Measurements from ENCODE around the gene KCNQ1. TPM values are rescaled to one million over a fixed set of nuclear protein-coding genes. Genes with fewer than 3 reads are reported as not detected.

KCNQ1 gene
- total RNA-seq, 1 experiment from 2014 or later, result 9.2 TPM

- CTCF ChIA-PET, result no interaction called here
- Mint-ChIP-seq H3K4me1 (ENCODE audit: low read depth, unreplicated experiment) (no peaks in the 10 kb centered on the region), H3K9me3 (ENCODE audit: low read depth, unreplicated experiment) (no peaks in the 10 kb centered on the region), H3K27me3 (ENCODE audit: unreplicated experiment) (peaks cover 63% of the 10 kb centered on the region), H3K27ac (ENCODE audit: unreplicated experiment) (no peak overlapping the region), H3K4me3 (ENCODE audit: low read depth, unreplicated experiment) (no peak overlapping the region), H3K36me3 (ENCODE audit: insufficient read depth, unreplicated experiment) (peaks cover 3% of the 10 kb centered on the region)
- TF ChIP-seq CTCF (IDR thresholded peaks at IDR 0.05; ENCODE audit: unreplicated experiment), result no peak
- intact Hi-C loops (cut with micrococcal nuclease; ENCODE audit: unreplicated experiment), result no loop called here
- BruUV-seq (replicated peaks), result no TSS peak
- DNase-seq, result no peak
Measured at GRCh38 chr11:2752204-2752770, 307.5 kb downstream of the KCNQ1 start.

GRCh38 chr11:2752923-2753322 is 308.1 kb downstream of the KCNQ1 start:
- DNase-seq, result no peak
- Mint-ChIP-seq H3K4me3 (ENCODE audit: low read depth, unreplicated experiment) (no peak overlapping the region), H3K27me3 (ENCODE audit: unreplicated experiment) (peaks cover 63% of the 10 kb centered on the region), H3K36me3 (ENCODE audit: insufficient read depth, unreplicated experiment) (peaks cover 3% of the 10 kb centered on the region), H3K27ac (ENCODE audit: unreplicated experiment) (no peak overlapping the region), H3K4me1 (ENCODE audit: low read depth, unreplicated experiment) (no peaks in the 10 kb centered on the region), H3K9me3 (ENCODE audit: low read depth, unreplicated experiment) (no peaks in the 10 kb centered on the region)
- TF ChIP-seq CTCF (IDR thresholded peaks at IDR 0.05; ENCODE audit: unreplicated experiment), result no peak
- intact Hi-C loops (cut with micrococcal nuclease; ENCODE audit: unreplicated experiment), result no loop called here
- CTCF ChIA-PET, result no interaction called here
- no TSS peak for BruUV-seq (replicated peaks)

GRCh38 chr11:2754008-2754407 is 309.2 kb downstream of the KCNQ1 start:
- Mint-ChIP-seq H3K27me3 (ENCODE audit: unreplicated experiment) (peaks cover 71% of the 10 kb centered on the region), H3K4me1 (ENCODE audit: low read depth, unreplicated experiment) (no peaks in the 10 kb centered on the region), H3K27ac (ENCODE audit: unreplicated experiment) (no peak overlapping the region), H3K9me3 (ENCODE audit: low read depth, unreplicated experiment) (no peaks in the 10 kb centered on the region), H3K36me3 (ENCODE audit: insufficient read depth, unreplicated experiment) (peaks cover 3% of the 10 kb centered on the region), H3K4me3 (ENCODE audit: low read depth, unreplicated experiment) (no peak overlapping the region)
- CTCF ChIA-PET, result no interaction called here
- no TSS peak for BruUV-seq (replicated peaks)
- intact Hi-C loops (cut with micrococcal nuclease; ENCODE audit: unreplicated experiment), result no loop called here
- TF ChIP-seq CTCF (IDR thresholded peaks at IDR 0.05; ENCODE audit: unreplicated experiment), result no peak
- DNase-seq, result no peak

- intact Hi-C loops (cut with micrococcal nuclease; ENCODE audit: unreplicated experiment), result no loop called here
- Mint-ChIP-seq H3K27me3 (ENCODE audit: unreplicated experiment) (peaks cover 64% of the 10 kb centered on the region), H3K27ac (ENCODE audit: unreplicated experiment) (no peak overlapping the region), H3K4me1 (ENCODE audit: low read depth, unreplicated experiment) (no peaks in the 10 kb centered on the region), H3K4me3 (ENCODE audit: low read depth, unreplicated experiment) (no peak overlapping the region), H3K9me3 (ENCODE audit: low read depth, unreplicated experiment) (no peaks in the 10 kb centered on the region), H3K36me3 (ENCODE audit: insufficient read depth, unreplicated experiment) (peaks cover under 1% of the 10 kb centered on the region)
- no peak for DNase-seq
- no peak for TF ChIP-seq CTCF (IDR thresholded peaks at IDR 0.05; ENCODE audit: unreplicated experiment)
- no TSS peak for BruUV-seq (replicated peaks)
- CTCF ChIA-PET, result no interaction called here
Measured at GRCh38 chr11:2755071-2755470, 310.3 kb downstream of the KCNQ1 start.

Measured in Calu3 (cell line).